RCC 7860 (cell line): ENCODE data around the gene TUBB2B.
"Not testable (repeated sequence)": the region's sequence is repeated elsewhere in the genome, so short reads cannot be mapped to it uniquely, and the experiment has no call there.

Experiments
- DNase-seq: peaks from one replicate; pipeline ENCODE4 v3.0.0-alpha.2; 2015; ENCODE audit warnings: low spot score
- FAIRE-seq: peaks from 2 replicates; lab custom pipeline; 2012; peaks lifted over from hg19 to GRCh38; lab: Jason Lieb, UNC

TUBB2B gene

DNA sequence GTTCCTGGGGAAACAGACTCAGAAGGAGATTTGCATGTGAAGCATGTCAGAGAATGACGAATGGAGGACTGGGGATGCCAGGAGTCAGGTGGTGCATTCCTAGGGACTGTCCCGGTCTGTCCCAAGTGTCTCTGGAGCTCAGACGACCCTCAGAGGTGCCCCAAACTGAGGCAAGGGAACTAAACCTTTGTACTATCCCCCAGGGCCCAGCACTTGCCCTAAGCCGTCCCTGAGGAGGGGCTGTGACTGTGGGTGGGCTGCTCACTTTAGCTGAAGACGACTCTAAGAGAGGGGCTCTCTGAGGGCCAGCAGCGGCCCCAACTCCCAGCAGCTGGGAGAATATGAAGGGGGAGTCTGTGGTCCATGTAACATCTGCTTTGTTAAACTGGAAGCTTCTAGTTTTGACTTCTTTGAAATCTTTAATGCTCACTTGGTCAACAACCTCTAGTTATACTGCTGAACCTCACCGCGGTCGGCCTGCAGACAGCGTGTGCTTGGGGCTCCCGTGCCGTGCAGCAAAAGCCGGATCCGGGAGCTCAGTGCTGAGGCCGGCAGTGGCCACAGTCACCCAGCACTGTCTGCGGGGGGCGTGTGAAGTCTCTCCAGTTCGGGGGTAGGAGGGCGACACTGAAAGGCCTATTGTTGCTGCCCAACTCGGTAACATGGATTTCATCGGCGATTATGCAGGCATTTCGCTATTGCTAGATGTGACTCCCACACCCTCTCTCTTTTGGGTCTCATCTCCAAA is 34.2 kb downstream of the TUBB2B start:
- no peak for FAIRE-seq
- no peak for DNase-seq

GRCh38 chr6:3190779-3191178 is 36.7 kb downstream of the TUBB2B start:
- no peak for FAIRE-seq
- DNase-seq: no peak

GRCh38 chr6:3190056-3190455 is 37.4 kb downstream of the TUBB2B start:
- DNase-seq: no peak

DNA sequence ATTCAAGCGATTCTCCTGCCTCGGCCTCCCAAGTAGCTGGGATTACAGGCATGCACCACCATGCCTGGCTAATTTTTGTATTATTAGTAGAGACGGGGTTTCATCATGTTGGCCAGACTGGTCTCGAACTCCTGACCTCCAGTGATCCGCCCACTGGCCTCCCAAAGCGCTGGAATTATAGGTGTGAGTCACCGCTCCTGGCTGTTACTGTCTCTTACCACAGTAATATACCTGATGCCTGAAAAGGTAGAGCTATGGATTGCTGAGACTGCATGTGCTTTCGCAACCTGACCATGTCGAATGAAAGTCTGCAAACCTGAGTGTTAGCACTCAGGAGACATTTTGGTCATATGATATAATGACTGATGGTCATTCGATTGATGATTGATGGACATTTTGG is 38.3 kb downstream of the TUBB2B start:
- DNase-seq, FAIRE-seq: not testable (repeated sequence)

More at GRCh38 chr6:3190056-3190455, 37.4 kb downstream of the TUBB2B start:
- no peak for FAIRE-seq

DNA sequence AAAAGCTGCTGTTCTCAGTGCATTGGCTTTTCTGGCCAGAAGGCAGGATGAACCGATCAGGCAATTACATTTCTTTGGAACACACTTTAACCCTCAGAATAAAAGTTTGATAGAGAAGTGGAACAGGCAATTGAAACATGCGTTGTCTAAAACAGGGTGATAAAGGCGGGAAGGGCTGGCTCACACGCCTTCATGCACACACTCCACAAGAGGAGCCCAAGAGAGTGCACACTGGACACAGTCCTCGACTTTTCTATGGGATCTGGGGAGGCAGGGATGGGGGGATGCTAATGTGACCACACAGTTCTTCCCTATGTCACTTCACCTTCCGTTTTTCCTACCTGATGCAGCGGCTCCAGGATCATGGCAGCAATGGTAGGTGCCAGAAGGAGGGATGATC is 39.2 kb downstream of the TUBB2B start:
- FAIRE-seq (no peak), DNase-seq (no peak)

DNA sequence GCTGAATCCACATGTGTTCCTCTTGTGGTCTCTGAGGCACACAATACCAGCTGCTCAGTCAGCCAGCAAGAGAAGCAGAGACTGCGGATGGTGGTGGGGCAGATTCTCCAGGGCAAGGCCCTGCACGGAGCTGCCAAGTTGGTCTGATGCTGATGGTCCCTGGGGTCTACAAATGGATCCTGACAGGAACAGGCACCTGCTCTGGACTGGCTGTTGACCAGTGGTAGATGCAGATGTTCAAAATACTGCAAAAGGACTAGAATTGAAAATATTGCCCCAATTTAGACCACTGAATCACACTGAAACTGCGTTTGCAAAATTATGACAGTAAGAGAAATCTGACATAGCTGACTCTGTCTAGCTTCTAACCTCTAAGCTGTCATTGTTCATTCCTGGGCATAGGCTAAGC is 40.5 kb downstream of the TUBB2B start:
- no peak for FAIRE-seq
- DNase-seq: no peak

- DNase-seq (no peak), FAIRE-seq (no peak)
Measured at GRCh38 chr6:3183066-3183465, 44.4 kb downstream of the TUBB2B start.

- FAIRE-seq: no peak
- no peak for DNase-seq
Measured at GRCh38 chr6:3181105-3181504, 46.3 kb downstream of the TUBB2B start.

DNA sequence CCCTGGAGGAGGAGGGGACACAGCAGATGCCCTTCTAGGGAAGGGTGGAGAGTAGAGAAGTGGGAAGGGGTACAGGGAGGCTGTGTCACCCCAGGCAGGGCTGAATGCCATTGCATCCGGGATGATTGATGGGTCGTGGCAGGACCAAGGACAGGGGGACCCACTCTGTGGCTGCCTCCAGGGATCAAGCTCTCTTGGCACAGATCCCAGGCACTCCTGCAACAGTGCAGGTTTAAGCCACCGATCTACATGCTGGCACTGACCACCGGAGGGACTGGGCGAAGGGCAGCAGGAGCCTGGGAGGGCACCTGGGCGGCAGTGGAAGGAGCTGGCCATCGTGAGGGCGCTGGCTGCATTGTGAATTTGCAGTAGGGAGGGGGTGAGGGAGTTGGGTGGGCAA is 47.5 kb downstream of the TUBB2B start:
- not testable (repeated sequence) for FAIRE-seq, DNase-seq

DNA sequence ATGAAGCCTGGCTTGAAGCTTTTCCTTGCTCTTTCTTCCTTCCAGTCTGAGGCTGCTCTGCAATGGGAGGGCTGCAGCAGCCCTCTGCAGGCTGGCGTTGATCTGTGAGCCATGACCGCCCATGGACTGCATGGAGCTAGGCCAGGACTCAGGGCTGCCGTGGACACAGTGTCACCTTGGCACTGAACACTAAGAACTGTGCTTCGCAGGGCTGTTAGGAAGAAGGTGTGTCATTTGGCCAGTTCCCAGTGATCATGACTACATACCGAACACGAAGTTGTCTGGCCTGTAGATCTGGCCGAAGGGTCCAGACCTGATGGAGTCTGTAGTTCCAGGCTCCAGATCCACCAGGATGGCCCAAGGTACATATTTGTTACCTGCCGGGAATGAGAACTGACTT is 48.8 kb downstream of the TUBB2B start:
- DNase-seq, FAIRE-seq: not testable (repeated sequence)

- DNase-seq (peak; percentile 39), FAIRE-seq (no peak)
Measured at GRCh38 chr6:3176562-3177355, 50.7 kb downstream of the TUBB2B start.

- FAIRE-seq: no peak
- no peak for DNase-seq
Measured at GRCh38 chr6:3175715-3176402, 51.6 kb downstream of the TUBB2B start.
